A204.1 (cell line): Measurements from ENCODE around the gene RHOA.

Experiments
- FAIRE-seq: peaks from 2 replicates; lab custom pipeline; 2012; peaks lifted over from hg19 to GRCh38; lab: Jason Lieb, UNC

Gene RHOA

DNA sequence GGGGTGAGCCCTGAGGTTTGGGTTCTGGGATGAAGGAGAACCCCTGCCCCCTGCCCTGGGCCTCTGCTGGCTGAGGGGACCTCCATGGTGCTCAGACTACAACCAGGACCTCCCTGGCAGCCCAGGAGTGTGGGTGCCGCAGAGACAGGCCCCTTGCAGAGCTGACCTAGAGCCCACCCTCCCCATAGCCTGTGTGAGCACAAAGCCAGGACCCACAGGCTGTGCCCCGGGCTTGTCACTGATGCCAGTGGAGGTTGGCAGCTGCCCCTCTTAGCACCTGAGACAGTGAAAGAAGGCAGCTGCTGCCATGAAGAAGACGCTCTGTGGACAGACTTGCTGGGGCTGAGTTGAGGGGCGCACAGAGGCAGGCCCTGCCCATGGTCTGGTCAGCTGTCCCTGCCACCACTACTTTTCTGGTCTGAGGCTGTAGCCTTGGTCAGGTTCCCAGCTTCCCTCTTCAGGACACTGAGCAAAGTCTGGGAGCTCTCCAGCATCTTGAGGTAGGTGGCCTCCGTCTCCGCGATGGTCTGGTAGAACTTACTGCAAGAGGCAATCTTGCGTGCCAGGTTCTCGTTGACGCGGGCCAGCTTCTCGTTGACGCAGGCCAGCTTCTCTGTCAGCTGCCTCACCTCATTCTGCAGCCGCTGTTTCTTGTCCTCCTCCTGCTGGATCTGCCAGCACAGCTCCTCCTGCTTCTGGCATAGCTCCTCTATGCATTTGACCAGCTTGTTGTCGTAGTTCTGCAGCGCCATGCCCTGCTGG is 94.9 kb downstream of the RHOA start:
- no peak for FAIRE-seq

DNA sequence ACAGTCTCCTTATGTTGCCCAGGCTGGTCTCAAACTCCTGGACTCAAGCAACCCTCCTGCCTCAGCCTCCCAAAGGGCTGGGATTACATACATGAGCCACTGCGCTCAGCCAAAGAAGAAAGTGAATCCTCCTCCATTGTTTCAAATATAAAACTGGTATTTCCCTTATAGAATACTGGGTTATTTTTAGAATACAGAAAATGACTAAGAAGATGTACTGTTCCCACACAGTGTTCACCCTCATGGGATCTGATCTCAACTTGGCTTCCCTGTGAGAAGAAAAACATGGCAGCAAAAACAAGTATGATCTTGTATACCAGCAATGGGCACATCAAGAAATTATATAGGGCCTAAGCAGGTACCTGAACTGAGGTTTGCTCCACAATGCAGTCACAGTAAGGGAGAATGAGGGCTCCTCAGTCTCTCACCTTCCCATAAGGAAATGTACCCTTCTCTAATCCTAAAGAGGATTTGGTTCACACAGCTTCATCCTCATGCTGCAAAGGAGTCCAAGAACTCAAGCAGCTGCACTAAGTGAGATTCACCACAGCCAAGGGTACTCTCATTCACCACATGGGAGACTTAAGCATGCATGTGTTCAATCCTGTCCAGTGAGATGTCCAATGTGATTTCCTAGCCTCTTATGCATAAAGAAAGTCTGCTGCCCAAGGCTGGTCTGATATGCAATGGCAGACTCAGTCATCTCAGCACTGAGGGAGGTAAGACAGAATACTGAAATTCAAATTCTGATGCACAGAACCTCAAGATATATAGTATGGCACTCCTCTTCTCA is 97.7 kb downstream of the RHOA start:
- FAIRE-seq: no peak

DNA sequence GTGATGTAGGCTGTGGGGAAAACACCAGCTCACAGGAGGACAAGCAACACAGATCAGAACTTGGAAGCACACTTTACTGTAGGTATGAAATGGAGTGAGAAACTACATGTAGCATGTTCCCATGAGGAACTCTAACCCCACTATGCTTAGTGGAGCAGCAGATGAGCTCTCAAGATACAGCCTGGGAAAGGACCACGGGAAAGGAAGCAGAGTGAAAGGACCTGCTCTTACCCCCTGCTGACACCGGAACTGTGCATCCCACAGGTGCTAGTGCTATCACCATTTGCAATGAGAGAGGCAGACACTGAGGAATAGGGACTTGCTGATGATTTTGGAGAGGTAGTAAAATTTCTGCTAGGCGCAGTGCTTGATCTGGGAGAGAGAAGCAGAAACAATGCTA is 100.5 kb downstream of the RHOA start:
- FAIRE-seq: no peak

DNA sequence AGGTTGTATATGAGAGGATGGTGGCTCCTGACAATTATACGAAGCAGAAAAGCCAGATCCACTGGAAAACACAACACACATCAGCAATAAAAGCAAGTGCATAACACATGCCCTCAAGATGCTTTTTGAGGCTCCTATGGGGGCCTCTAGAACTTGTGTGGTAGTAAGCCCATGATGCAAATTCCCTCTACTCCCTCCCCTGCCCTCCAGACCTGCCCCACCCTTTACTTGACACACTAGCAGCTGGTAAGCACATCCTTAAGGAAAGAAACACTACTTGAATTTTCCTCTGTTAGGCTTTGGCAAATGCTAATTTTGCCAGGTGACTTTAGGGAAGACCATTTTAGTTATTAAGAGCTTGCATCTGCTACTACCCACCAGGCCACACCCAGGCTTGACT is 101.1 kb downstream of the RHOA start:
- FAIRE-seq: no peak
